ENCODE data around the gene PLAGL2.

DNA sequence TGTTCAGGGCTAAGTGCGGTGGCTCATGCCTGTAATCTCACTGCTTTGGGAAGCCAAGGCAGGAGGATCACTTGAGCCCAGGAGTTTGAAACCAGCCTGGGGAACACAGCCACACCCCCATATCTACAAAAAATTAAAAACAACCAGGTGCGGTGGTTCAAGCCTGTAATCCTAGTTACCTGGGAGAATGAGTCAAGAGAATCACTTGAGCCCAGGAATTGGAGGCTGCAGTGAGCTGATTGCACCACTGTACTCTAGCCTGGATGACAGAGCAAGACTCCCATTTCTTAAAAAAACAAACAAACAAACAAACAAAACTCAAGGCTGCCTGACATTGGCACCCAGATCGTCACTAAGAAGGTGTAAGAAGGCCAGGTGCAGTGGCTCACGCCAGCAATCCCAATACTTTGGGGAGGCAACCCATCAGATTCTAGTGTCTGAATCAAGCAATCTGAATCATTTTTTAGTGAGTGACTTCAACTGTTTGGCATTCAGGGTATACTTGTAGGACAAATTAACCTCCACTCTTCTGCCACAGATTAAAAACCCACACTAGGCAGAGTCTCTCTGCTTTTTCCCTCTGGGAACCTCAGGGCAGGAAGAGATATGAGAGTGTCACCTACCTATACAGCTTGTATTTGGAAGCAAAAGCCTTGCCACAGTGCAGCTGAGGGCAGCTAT, 6.1 kb downstream of the PLAGL2 start:
- TF ChIP-seq, protein P1, sequence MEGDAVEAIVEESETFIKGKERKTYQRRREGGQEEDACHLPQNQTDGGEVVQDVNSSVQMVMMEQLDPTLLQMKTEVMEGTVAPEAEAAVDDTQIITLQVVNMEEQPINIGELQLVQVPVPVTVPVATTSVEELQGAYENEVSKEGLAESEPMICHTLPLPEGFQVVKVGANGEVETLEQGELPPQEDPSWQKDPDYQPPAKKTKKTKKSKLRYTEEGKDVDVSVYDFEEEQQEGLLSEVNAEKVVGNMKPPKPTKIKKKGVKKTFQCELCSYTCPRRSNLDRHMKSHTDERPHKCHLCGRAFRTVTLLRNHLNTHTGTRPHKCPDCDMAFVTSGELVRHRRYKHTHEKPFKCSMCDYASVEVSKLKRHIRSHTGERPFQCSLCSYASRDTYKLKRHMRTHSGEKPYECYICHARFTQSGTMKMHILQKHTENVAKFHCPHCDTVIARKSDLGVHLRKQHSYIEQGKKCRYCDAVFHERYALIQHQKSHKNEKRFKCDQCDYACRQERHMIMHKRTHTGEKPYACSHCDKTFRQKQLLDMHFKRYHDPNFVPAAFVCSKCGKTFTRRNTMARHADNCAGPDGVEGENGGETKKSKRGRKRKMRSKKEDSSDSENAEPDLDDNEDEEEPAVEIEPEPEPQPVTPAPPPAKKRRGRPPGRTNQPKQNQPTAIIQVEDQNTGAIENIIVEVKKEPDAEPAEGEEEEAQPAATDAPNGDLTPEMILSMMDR (IDR thresholded peaks at IDR 0.05; ENCODE audit: insufficient read depth, low read length): no peak
- no peak for TF ChIP-seq GABPA (IDR thresholded peaks at IDR 0.05; ENCODE audit: low read depth)

Measured in HL-60 (cell line).